A549 (cell line): ENCODE results near the gene PHF21A.

Experiments
- EHMT2 ChIP-seq: fragments of 200-600 bp; sonication (generic); IDR thresholded peaks from 2 replicates; pipeline ENCODE4 v1.6.1; 2016; ENCODE audit warnings: antibody characterized with exemption, low read depth, mild to moderate bottlenecking, moderate library complexity
- EP300 ChIP-seq, 2 experiments: fragments of >200 bp; sonication (Bioruptor Twin); formaldehyde crosslinking; IDR thresholded peaks; 2 replicates in 1 of 2; 3 replicates in 1 of 2; pipeline ENCODE4 v1.6.1; 2016 to 2017
- GATA3 ChIP-seq: IDR thresholded peaks from 2 replicates; pipeline ENCODE4 v1.6.1; 2012; ENCODE audit warnings: borderline replicate concordance
- TF ChIP-seq, protein P1 (sequence below): fragments of >200 bp; sonication (Bioruptor Twin); formaldehyde crosslinking; IDR thresholded peaks from 3 replicates; pipeline ENCODE4 v1.5.1; 2016
- TF ChIP-seq, protein P2 (sequence below): fragments of 200-600 bp; sonication (generic); IDR thresholded peaks from 2 replicates; pipeline ENCODE4 v1.6.1; 2016; ENCODE audit warnings: antibody characterized with exemption, mild to moderate bottlenecking, moderate library complexity

DNA sequence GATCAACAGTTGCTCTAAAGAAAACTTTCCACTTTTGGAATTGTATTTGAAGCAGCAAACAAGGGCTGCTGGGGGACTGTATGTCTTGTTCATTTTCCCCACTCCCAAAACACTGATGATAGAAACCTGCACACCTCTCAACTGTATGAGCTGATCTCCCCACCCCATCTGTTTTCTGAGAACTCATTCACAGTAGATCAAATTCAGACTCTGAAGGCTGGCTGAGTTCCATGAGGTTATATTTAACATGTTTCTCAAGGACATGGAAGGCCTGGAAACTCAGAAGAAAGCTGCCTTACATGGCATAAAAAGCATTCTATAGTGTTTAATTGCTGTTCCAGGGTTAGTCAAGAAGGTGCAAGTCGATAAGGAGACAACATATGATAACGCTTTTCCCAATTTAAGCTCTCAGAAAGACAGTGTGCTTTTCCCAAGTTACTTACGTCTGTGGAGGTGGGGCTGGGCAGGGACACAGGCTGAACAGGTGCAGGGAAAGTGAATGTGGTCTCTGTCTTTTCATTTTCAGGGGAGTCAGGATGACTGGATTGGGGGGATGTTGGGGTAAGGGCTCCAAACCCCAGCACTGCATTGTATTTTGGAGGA is 175.8 kb downstream of the PHF21A start:
- TF ChIP-seq, protein P1, sequence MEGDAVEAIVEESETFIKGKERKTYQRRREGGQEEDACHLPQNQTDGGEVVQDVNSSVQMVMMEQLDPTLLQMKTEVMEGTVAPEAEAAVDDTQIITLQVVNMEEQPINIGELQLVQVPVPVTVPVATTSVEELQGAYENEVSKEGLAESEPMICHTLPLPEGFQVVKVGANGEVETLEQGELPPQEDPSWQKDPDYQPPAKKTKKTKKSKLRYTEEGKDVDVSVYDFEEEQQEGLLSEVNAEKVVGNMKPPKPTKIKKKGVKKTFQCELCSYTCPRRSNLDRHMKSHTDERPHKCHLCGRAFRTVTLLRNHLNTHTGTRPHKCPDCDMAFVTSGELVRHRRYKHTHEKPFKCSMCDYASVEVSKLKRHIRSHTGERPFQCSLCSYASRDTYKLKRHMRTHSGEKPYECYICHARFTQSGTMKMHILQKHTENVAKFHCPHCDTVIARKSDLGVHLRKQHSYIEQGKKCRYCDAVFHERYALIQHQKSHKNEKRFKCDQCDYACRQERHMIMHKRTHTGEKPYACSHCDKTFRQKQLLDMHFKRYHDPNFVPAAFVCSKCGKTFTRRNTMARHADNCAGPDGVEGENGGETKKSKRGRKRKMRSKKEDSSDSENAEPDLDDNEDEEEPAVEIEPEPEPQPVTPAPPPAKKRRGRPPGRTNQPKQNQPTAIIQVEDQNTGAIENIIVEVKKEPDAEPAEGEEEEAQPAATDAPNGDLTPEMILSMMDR = no peak
- no peak for TF ChIP-seq EP300 (IDR thresholded peaks at IDR 0.05)
- TF ChIP-seq, protein P2, sequence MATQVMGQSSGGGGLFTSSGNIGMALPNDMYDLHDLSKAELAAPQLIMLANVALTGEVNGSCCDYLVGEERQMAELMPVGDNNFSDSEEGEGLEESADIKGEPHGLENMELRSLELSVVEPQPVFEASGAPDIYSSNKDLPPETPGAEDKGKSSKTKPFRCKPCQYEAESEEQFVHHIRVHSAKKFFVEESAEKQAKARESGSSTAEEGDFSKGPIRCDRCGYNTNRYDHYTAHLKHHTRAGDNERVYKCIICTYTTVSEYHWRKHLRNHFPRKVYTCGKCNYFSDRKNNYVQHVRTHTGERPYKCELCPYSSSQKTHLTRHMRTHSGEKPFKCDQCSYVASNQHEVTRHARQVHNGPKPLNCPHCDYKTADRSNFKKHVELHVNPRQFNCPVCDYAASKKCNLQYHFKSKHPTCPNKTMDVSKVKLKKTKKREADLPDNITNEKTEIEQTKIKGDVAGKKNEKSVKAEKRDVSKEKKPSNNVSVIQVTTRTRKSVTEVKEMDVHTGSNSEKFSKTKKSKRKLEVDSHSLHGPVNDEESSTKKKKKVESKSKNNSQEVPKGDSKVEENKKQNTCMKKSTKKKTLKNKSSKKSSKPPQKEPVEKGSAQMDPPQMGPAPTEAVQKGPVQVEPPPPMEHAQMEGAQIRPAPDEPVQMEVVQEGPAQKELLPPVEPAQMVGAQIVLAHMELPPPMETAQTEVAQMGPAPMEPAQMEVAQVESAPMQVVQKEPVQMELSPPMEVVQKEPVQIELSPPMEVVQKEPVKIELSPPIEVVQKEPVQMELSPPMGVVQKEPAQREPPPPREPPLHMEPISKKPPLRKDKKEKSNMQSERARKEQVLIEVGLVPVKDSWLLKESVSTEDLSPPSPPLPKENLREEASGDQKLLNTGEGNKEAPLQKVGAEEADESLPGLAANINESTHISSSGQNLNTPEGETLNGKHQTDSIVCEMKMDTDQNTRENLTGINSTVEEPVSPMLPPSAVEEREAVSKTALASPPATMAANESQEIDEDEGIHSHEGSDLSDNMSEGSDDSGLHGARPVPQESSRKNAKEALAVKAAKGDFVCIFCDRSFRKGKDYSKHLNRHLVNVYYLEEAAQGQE = no peak
- TF ChIP-seq GATA3 = no peak
- no peak for TF ChIP-seq EHMT2
